H9 (cell line): Measurements from ENCODE around the gene TBC1D22A. TPM values are rescaled to one million over a fixed set of nuclear protein-coding genes. Genes with fewer than 3 reads are reported as not detected.

ENCODE experiments used
- DNase-seq: peaks from one replicate; pipeline ENCODE4 v3.0.0-alpha.2; 2017
- H2AFZ ChIP-seq: one replicate; pipeline ENCODE4 v1.6.1; 2013; ENCODE audit warnings: mild to moderate bottlenecking, low read length, control low read depth, moderate library complexity
- H2AK5ac ChIP-seq: 2 replicates; pipeline ENCODE4 v1.6.1; 2013; ENCODE audit warnings: low read length, control low read depth, mixed read lengths; ENCODE audit not compliant: insufficient read length
- H2BK120ac ChIP-seq: one replicate; pipeline ENCODE4 v1.6.1; 2013; ENCODE audit warnings: low read depth, mild to moderate bottlenecking, low read length, control low read depth, inconsistent platforms; ENCODE audit not compliant: poor library complexity, severe bottlenecking
- H2BK12ac ChIP-seq: 2 replicates; pipeline ENCODE4 v1.6.1; 2013; ENCODE audit warnings: low read length, control low read depth, mixed read lengths, low read depth; ENCODE audit not compliant: insufficient read length
- H2BK15ac ChIP-seq: 2 replicates; pipeline ENCODE4 v1.6.1; 2013; ENCODE audit warnings: low read depth, low read length, control low read depth
- H2BK20ac ChIP-seq: one replicate; pipeline ENCODE4 v1.6.1; 2013; ENCODE audit warnings: low read depth, mild to moderate bottlenecking, low read length, control low read depth, inconsistent platforms; ENCODE audit not compliant: poor library complexity, severe bottlenecking
- H2BK5ac ChIP-seq: 2 replicates; pipeline ENCODE4 v1.6.1; 2013; ENCODE audit warnings: low read length, control low read depth, mixed read lengths; ENCODE audit not compliant: insufficient read length
- H3K14ac ChIP-seq: 2 replicates; pipeline ENCODE4 v1.6.1; 2013; ENCODE audit warnings: low read length, control low read depth; ENCODE audit not compliant: insufficient read depth
- H3K18ac ChIP-seq: 2 replicates; pipeline ENCODE4 v1.6.1; 2013; ENCODE audit warnings: low read depth, mild to moderate bottlenecking, mixed read lengths, low read length, control low read depth; ENCODE audit not compliant: insufficient read length
- H3K23ac ChIP-seq: 2 replicates; pipeline ENCODE4 v1.6.1; 2013; ENCODE audit warnings: low read length, control low read depth, mixed read lengths, low read depth; ENCODE audit not compliant: insufficient read length
- H3K23me2 ChIP-seq: 2 replicates; pipeline ENCODE4 v1.6.1; 2013; ENCODE audit warnings: low read depth, mild to moderate bottlenecking, mixed read lengths, low read length, control low read depth; ENCODE audit not compliant: insufficient read length, poor library complexity, severe bottlenecking
- H3K27ac ChIP-seq: 2 replicates; pipeline ENCODE4 v1.5.1; 2013; ENCODE audit warnings: low read length, control low read depth, mixed read lengths, low read depth; ENCODE audit not compliant: insufficient read length
- H3K27me3 ChIP-seq: 2 replicates; pipeline ENCODE4 v1.6.1; 2013; ENCODE audit warnings: low read length, control low read depth, inconsistent platforms; ENCODE audit not compliant: insufficient read depth
- H3K4ac ChIP-seq: 2 replicates; pipeline ENCODE4 v1.6.1; 2013; ENCODE audit warnings: low read depth, mild to moderate bottlenecking, control low read depth, inconsistent platforms, low read length, moderate library complexity
- H3K4me1 ChIP-seq: 2 replicates; pipeline ENCODE4 v1.6.1; 2013; ENCODE audit warnings: low read length, control low read depth, inconsistent platforms; ENCODE audit not compliant: insufficient read depth
- H3K4me2 ChIP-seq: 2 replicates; pipeline ENCODE4 v1.6.1; 2013; ENCODE audit warnings: low read length, control low read depth, mixed read lengths; ENCODE audit not compliant: insufficient read length, insufficient read depth
- H3K56ac ChIP-seq: 2 replicates; pipeline ENCODE4 v1.6.1; 2013; ENCODE audit warnings: low read depth, mild to moderate bottlenecking, mixed read lengths, low read length, control low read depth; ENCODE audit not compliant: insufficient read length
- H3K79me1 ChIP-seq: 2 replicates; pipeline ENCODE4 v1.6.1; 2013; ENCODE audit warnings: low read depth, mild to moderate bottlenecking, moderate library complexity, low read length, control low read depth, inconsistent platforms; ENCODE audit not compliant: insufficient read depth, poor library complexity, severe bottlenecking
- H3K79me2 ChIP-seq: 2 replicates; pipeline ENCODE4 v1.6.1; 2013; ENCODE audit warnings: low read length, control low read depth, inconsistent platforms; ENCODE audit not compliant: insufficient read depth
- H3K9ac ChIP-seq: 2 replicates; pipeline ENCODE4 v1.6.1; 2013; ENCODE audit warnings: low read length, control low read depth, mixed read lengths; ENCODE audit not compliant: insufficient read length; ENCODE audit errors: extremely low read depth
- H3K9me3 ChIP-seq: one replicate; pipeline ENCODE4 v1.6.1; 2013; ENCODE audit warnings: low read depth, low read length, inconsistent platforms; ENCODE audit not compliant: control insufficient read depth
- H3T11ph ChIP-seq: one replicate; pipeline ENCODE4 v1.6.1; 2013; ENCODE audit warnings: mild to moderate bottlenecking, low read length, control low read depth, inconsistent platforms
- H4K20me1 ChIP-seq: one replicate; pipeline ENCODE4 v1.6.1; 2013; ENCODE audit not compliant: control insufficient read depth, insufficient read length, insufficient read depth
- H4K5ac ChIP-seq: 2 replicates; pipeline ENCODE4 v1.6.1; 2013; ENCODE audit warnings: low read depth, mild to moderate bottlenecking, mixed read lengths, low read length, control low read depth; ENCODE audit not compliant: insufficient read length
- H4K8ac ChIP-seq: replicated peaks from 2 replicates; pipeline ENCODE4 v1.6.1; 2013; ENCODE audit warnings: low read length, control low read depth, mixed read lengths, low read depth; ENCODE audit not compliant: insufficient read length
- H4K91ac ChIP-seq: 2 replicates; pipeline ENCODE4 v1.6.1; 2013; ENCODE audit warnings: low read depth, mild to moderate bottlenecking, moderate library complexity, mixed read lengths, low read length, control low read depth; ENCODE audit not compliant: insufficient read length
- H3K27ac Mint-ChIP-seq, 3 experiments: 2 replicates in 2 of 3; 3 replicates in 1 of 3; pipeline ENCODE4 v1.8.0; 2020 to 2021; ENCODE audit warnings: mixed read lengths in 3 of 3, mild to moderate bottlenecking in 1 of 3, moderate library complexity in 1 of 3
- H3K27me3 Mint-ChIP-seq: 2 replicates; pipeline ENCODE4 v1.8.0; 2021; ENCODE audit warnings: low read depth, mild to moderate bottlenecking, moderate library complexity, mixed read lengths
- H3K36me3 Mint-ChIP-seq, 3 experiments: 2 replicates in 2 of 3; 3 replicates in 1 of 3; pipeline ENCODE4 v1.8.0; 2020 to 2021; ENCODE audit warnings: low read depth in 3 of 3, mixed read lengths in 3 of 3; ENCODE audit not compliant: insufficient read depth in 1 of 3
- H3K4me1 Mint-ChIP-seq, 2 experiments: 2 replicates each; pipeline ENCODE4 v1.8.0; 2020; ENCODE audit warnings: mixed read lengths in 2 of 2
- H3K4me3 Mint-ChIP-seq, 2 experiments: 2 replicates in 1 of 2; 3 replicates in 1 of 2; pipeline ENCODE4 v1.8.0; 2020 to 2021; ENCODE audit warnings: mild to moderate bottlenecking in 2 of 2, mixed read lengths in 2 of 2, moderate library complexity in 1 of 2
- H3K9me3 Mint-ChIP-seq, 2 experiments: 2 replicates in 1 of 2; 3 replicates in 1 of 2; pipeline ENCODE4 v1.8.0; 2020; ENCODE audit warnings: mild to moderate bottlenecking in 2 of 2, mixed read lengths in 2 of 2, moderate library complexity in 1 of 2
- CTCF ChIP-seq: fragments of 200-600 bp; sonication (generic); conservative IDR thresholded peaks from 3 replicates; pipeline ENCODE4 v1.8.0; 2021; ENCODE audit warnings: antibody characterized with exemption, mild to moderate bottlenecking
- WGBS: extraction: QIAGEN DNeasy Blood & Tissue Kit; methylation state at CpG from one replicate; pipeline ENCODE4 v1.1.7; 2013; ENCODE audit warnings: missing lambda C conversion rate, low lambda C conversion rate, mixed read lengths; ENCODE audit not compliant: insufficient read length; ENCODE audit errors: extremely low coverage; 5-methylcytosine and 5-hydroxymethylcytosine counted together
- total RNA-seq: library from RNA; stranded (reverse); gene quantifications from 2 replicates; pipeline ENCODE4 v1.2.1, GENCODE V29; 2021

The TBC1D22A gene
- total RNA-seq, 1 experiment from 2014 or later: 20.8 TPM

- no peak overlapping the region for H2BK120ac ChIP-seq
- no peak overlapping the region for H3K4ac ChIP-seq
- WGBS: no CpG with 5 or more reads among the region's 16 CpGs
- H4K20me1 ChIP-seq: no peaks in the 10 kb centered on the region
- no peak overlapping the region for H2BK5ac ChIP-seq
- H3K9me3 Mint-ChIP-seq: peaks cover 4 to 13% of the 10 kb centered on the region in 2 experiments
- peaks cover 2 to 9% (median 9%) of the 10 kb centered on the region in 3 experiments; a peak in 2 of 7 replicates for H3K36me3 Mint-ChIP-seq
- no peak overlapping the region for H3K4me2 ChIP-seq
- H3K23ac ChIP-seq: no peak overlapping the region
- no peaks in the 10 kb centered on the region for H3K27me3 ChIP-seq
- no peak overlapping the region for H2BK12ac ChIP-seq
- no peak overlapping the region for H3K56ac ChIP-seq
- H3K79me1 ChIP-seq: peaks cover 4% of the 10 kb centered on the region
- H2BK15ac ChIP-seq: no peak overlapping the region
- peak overlapping the region in 2 of 3 experiments; percentile 37 to 65; a peak in 4 of 7 replicates for H3K27ac Mint-ChIP-seq
- H3K23me2 ChIP-seq: no peaks in the 10 kb centered on the region
- no peak overlapping the region for H3T11ph ChIP-seq
- no peak overlapping the region for H3K27ac ChIP-seq
- H3K4me3 Mint-ChIP-seq: no peak overlapping the region
- H4K5ac ChIP-seq: no peak overlapping the region
- H3K18ac ChIP-seq: no peak overlapping the region
- H2BK20ac ChIP-seq: no peak overlapping the region
- no peaks in the 10 kb centered on the region for H3K27me3 Mint-ChIP-seq
- no peak for TF ChIP-seq CTCF
- no peak overlapping the region for H4K91ac ChIP-seq
- H3K4me1 Mint-ChIP-seq: peaks cover 15 to 22% of the 10 kb centered on the region in 2 experiments
- no peak overlapping the region for H4K8ac ChIP-seq
- no peaks in the 10 kb centered on the region for H3K9me3 ChIP-seq
- no peaks in the 10 kb centered on the region; the same call in 1 of the 2 replicates for H3K79me2 ChIP-seq
- no peak for DNase-seq
- H3K4me1 ChIP-seq: no peaks in the 10 kb centered on the region; the same call in 1 of the 2 replicates
- H3K9ac ChIP-seq: no peak overlapping the region
- no peak overlapping the region for H2AK5ac ChIP-seq
- no peak overlapping the region; the same call in 1 of the 2 replicates for H3K14ac ChIP-seq
- no peak overlapping the region for H2AFZ ChIP-seq
These were observed 99.3 kb downstream of the TBC1D22A start for GRCh38 chr22:46861468-46862367.
